ENCODE data around the gene ITSN2. TPM values are rescaled to one million over a fixed set of nuclear protein-coding genes. Genes with fewer than 3 reads are reported as not detected.

Gene ITSN2
- total and polyA plus RNA-seq, 2 experiments from 2014 or later = 20.3 to 34.4 TPM

- Histone ChIP-seq H4K20me1 (ENCODE audit: insufficient read depth, poor library complexity, severe bottlenecking) (no peaks in the 10 kb centered on the region), H3K27ac (no peak overlapping the region), H3K4me2 (no peak overlapping the region), H3K36me3 (replicated peaks; ENCODE audit: insufficient read depth, low read depth) (no peaks in the 10 kb centered on the region), H2AFZ (no peak overlapping the region), H3K9me3 (ENCODE audit: low read depth) (no peaks in the 10 kb centered on the region), H3K27me3 (no peaks in the 10 kb centered on the region), H3K4me1 (ENCODE audit: insufficient read depth) (no peaks in the 10 kb centered on the region), H3K79me2 (no peaks in the 10 kb centered on the region), H3K4me3 (no peak overlapping the region), H3K9me2 (replicated peaks; ENCODE audit: insufficient read depth) (no peaks in the 10 kb centered on the region)
- no peak for DNase-seq (ENCODE audit: low spot score)
- 95% methylated on average over 3 of the region's 3 CpGs for WGBS (ENCODE audit: low lambda C conversion rate, missing lambda C conversion rate)
- TF ChIP-seq EZH2 (IDR thresholded peaks at IDR 0.05; ENCODE audit: borderline replicate concordance) = no peak
- TF ChIP-seq CTCF (IDR thresholded peaks at IDR 0.05; ENCODE audit: poor library complexity) = no peak
- no peak for TF ChIP-seq EZH2phosphoT487 (IDR thresholded peaks at IDR 0.05; ENCODE audit: low read depth, severe bottlenecking, unreplicated experiment)
Measured at GRCh38 chr2:24261441-24261840, 98.9 kb downstream of the ITSN2 start.

- Histone ChIP-seq H3K4me3 (no peak overlapping the region), H3K27ac (no peak overlapping the region), H3K9me2 (replicated peaks; ENCODE audit: insufficient read depth) (no peaks in the 10 kb centered on the region), H3K79me2 (no peaks in the 10 kb centered on the region), H3K27me3 (no peaks in the 10 kb centered on the region), H3K4me1 (ENCODE audit: insufficient read depth) (no peaks in the 10 kb centered on the region), H2AFZ (no peak overlapping the region), H4K20me1 (ENCODE audit: insufficient read depth, poor library complexity, severe bottlenecking) (no peaks in the 10 kb centered on the region), H3K9me3 (ENCODE audit: low read depth) (no peaks in the 10 kb centered on the region), H3K4me2 (no peak overlapping the region), H3K36me3 (replicated peaks; ENCODE audit: insufficient read depth, low read depth) (no peaks in the 10 kb centered on the region)
- DNase-seq (ENCODE audit: low spot score) = no peak
- TF ChIP-seq EZH2phosphoT487 (IDR thresholded peaks at IDR 0.05; ENCODE audit: low read depth, severe bottlenecking, unreplicated experiment) (no peak), CTCF (IDR thresholded peaks at IDR 0.05; ENCODE audit: poor library complexity) (no peak), EZH2 (IDR thresholded peaks at IDR 0.05; ENCODE audit: borderline replicate concordance) (no peak)
- WGBS (ENCODE audit: low lambda C conversion rate, missing lambda C conversion rate) = 58% methylated on average over 2 of the region's 2 CpGs
Measured at GRCh38 chr2:24259316-24259715, 101.0 kb downstream of the ITSN2 start.

GRCh38 chr2:24258718-24259117 is 101.6 kb downstream of the ITSN2 start:
- no peak for TF ChIP-seq EZH2 (IDR thresholded peaks at IDR 0.05; ENCODE audit: borderline replicate concordance)
- TF ChIP-seq CTCF (IDR thresholded peaks at IDR 0.05; ENCODE audit: poor library complexity) = no peak
- no peak for TF ChIP-seq EZH2phosphoT487 (IDR thresholded peaks at IDR 0.05; ENCODE audit: low read depth, severe bottlenecking, unreplicated experiment)
- Histone ChIP-seq H3K4me2 (no peak overlapping the region), H3K79me2 (no peaks in the 10 kb centered on the region), H3K9me3 (ENCODE audit: low read depth) (no peaks in the 10 kb centered on the region), H3K27ac (no peak overlapping the region), H3K9me2 (replicated peaks; ENCODE audit: insufficient read depth) (no peaks in the 10 kb centered on the region), H3K4me3 (no peak overlapping the region), H3K27me3 (no peaks in the 10 kb centered on the region), H3K4me1 (ENCODE audit: insufficient read depth) (no peaks in the 10 kb centered on the region), H3K36me3 (replicated peaks; ENCODE audit: insufficient read depth, low read depth) (no peaks in the 10 kb centered on the region), H2AFZ (no peak overlapping the region), H4K20me1 (ENCODE audit: insufficient read depth, poor library complexity, severe bottlenecking) (no peaks in the 10 kb centered on the region)
- DNase-seq (ENCODE audit: low spot score) = no peak

Measured in hepatocyte (in vitro differentiated cells).